Spinal cord (tissue), 10 donors: Measurements from ENCODE around the gene ASIC4. TPM values are rescaled to one million over a fixed set of nuclear protein-coding genes. Genes with fewer than 3 reads are reported as not detected.
A peak's percentile ranks its signal among the peaks of the same experiment; 100 is the strongest.

ENCODE experiments used
- DNase-seq, 6 donors: peaks; one replicate each; pipeline versions ENCODE4 v3.0.0 to v3.0.0-alpha.2; 2013 to 2015; ENCODE audit warnings: low spot score in 6 of 6, low read depth in 4 of 6
- H3K27ac ChIP-seq: one replicate; pipeline ENCODE4 v1.5.1; 2013; ENCODE audit warnings: low read depth, low read length, control low read depth
- H3K27me3 ChIP-seq: one replicate; pipeline ENCODE4 v1.6.1; 2013; ENCODE audit warnings: low read length; ENCODE audit not compliant: control insufficient read depth, insufficient read depth
- H3K36me3 ChIP-seq: one replicate; pipeline ENCODE4 v1.6.1; 2013; ENCODE audit warnings: low read length; ENCODE audit not compliant: control insufficient read depth, insufficient read depth
- H3K4me1 ChIP-seq: one replicate; pipeline ENCODE4 v1.6.1; 2013; ENCODE audit warnings: low read length; ENCODE audit not compliant: control insufficient read depth, insufficient read depth
- H3K4me3 ChIP-seq: one replicate; pipeline ENCODE4 v1.5.1; 2013; ENCODE audit warnings: low read depth, low read length, control low read depth
- H3K9me3 ChIP-seq: one replicate; pipeline ENCODE4 v1.6.1; 2013; ENCODE audit warnings: low read length; ENCODE audit not compliant: control insufficient read depth, insufficient read depth
- WGBS: methylation state at CpG from one replicate; pipeline ENCODE4 v1.1.5; 2013; ENCODE audit warnings: missing lambda C conversion rate; ENCODE audit not compliant: insufficient coverage; 5-methylcytosine and 5-hydroxymethylcytosine counted together
- long read RNA-seq, 4 donors: transcript quantifications; one replicate each; lab custom pipeline, GENCODE V29; 2026
- polyA plus RNA-seq, 2 donors: library from polyadenylated mRNA; unstranded; fragments of 120-200 nt; gene quantifications; one replicate each; pipeline ENCODE4 v1.2.1, GENCODE V29; 2013; ENCODE audit not compliant: insufficient read length in 2 of 2
- total RNA-seq, 2 donors: library from RNA; depleted of rRNA in 1 of 2; stranded (reverse); fragments of 120-200 nt in 1 of 2; fragments of >200 nt in 1 of 2; gene quantifications; one replicate each; pipeline versions ENCODE4 v1.2.3 to v1.2.4, GENCODE V29; 2013 to 2014
- donor health status: healthy.

Gene ASIC4, protein sequence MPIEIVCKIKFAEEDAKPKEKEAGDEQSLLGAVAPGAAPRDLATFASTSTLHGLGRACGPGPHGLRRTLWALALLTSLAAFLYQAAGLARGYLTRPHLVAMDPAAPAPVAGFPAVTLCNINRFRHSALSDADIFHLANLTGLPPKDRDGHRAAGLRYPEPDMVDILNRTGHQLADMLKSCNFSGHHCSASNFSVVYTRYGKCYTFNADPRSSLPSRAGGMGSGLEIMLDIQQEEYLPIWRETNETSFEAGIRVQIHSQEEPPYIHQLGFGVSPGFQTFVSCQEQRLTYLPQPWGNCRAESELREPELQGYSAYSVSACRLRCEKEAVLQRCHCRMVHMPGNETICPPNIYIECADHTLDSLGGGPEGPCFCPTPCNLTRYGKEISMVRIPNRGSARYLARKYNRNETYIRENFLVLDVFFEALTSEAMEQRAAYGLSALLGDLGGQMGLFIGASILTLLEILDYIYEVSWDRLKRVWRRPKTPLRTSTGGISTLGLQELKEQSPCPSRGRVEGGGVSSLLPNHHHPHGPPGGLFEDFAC
- total RNA-seq, result 10 to 100 TPM in 1 of 2 donors, 1 to 10 TPM in 1; 8.2 to 18.8 TPM
- polyA plus RNA-seq, result 10 to 100 TPM; 36.4 to 47.2 TPM
- long read RNA-seq, donor 1, transcript ASIC4-202 (10 exons, 2,741 nt), result major isoform, 10 of 126 reads
- long read RNA-seq, donor 1, partial matches to known transcripts, result 61 of 126 reads
- long read RNA-seq, donor 1, other reads (novel, unspliced or antisense), result 51 of 126 reads
- long read RNA-seq, donor 2, transcript ASIC4-202 (10 exons, 2,741 nt), result major isoform, 5 of 14 reads
- long read RNA-seq, donor 2, partial matches to known transcripts, result 9 of 14 reads
- long read RNA-seq, donor 2, other reads (novel, unspliced or antisense), result 0 of 14 reads
- long read RNA-seq, donor 3, transcript ASIC4-202 (10 exons, 2,741 nt), result major isoform, 7 of 12 reads
- long read RNA-seq, donor 3, partial matches to known transcripts, result 5 of 12 reads
- long read RNA-seq, donor 3, other reads (novel, unspliced or antisense), result 0 of 12 reads
- long read RNA-seq, donor 4, result 0 reads

DNA sequence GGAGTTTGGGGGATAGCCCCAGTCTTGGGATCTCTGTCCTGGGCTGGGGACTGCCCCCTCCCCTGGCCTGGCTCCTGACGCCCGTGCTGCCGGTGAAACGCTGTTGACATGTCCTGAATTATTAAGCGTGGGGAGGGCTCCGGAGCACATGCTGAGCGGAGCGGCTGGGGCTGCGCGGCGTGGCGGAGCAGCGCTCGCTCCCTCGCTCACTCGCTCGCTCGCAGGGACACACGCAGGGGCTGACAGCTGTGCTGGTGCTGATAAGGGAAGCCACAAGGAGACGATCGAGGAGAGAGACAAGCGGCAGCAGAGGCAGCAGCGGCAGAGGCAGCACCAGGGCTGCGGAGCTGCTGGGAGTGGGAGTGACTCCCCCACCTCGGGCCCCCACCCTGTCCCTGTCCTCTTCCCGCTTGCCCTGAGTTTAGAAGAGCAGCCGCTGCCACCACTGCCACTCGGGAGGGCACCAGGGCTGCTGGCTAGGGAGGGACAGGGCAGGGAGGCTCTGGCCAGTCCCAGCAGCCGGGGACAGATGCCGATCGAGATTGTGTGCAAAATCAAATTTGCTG lies at the start of gene ASIC4:
Gene ASIC4 (plus strand): TSS at position 287 of the 566 bp plus-strand sequence. CDS start 243 bp downstream, at position 530.
- peak in 2 of 6 donors; percentile 65 to 90 for DNase-seq
- peak within 1 kb of the TSS; percentile 9 for H3K4me3 ChIP-seq
- peak within 1 kb of the TSS; percentile 45 for H3K27ac ChIP-seq
- peaks cover 2% of the 10 kb centered on the region for H3K36me3 ChIP-seq
- WGBS, result 7% methylated on average over 31 of the region's 31 CpGs
- no peaks in the 10 kb centered on the region for H3K9me3 ChIP-seq
- peaks cover 96% of the 10 kb centered on the region for H3K4me1 ChIP-seq
- peaks cover 36% of the 10 kb centered on the region for H3K27me3 ChIP-seq

DNA sequence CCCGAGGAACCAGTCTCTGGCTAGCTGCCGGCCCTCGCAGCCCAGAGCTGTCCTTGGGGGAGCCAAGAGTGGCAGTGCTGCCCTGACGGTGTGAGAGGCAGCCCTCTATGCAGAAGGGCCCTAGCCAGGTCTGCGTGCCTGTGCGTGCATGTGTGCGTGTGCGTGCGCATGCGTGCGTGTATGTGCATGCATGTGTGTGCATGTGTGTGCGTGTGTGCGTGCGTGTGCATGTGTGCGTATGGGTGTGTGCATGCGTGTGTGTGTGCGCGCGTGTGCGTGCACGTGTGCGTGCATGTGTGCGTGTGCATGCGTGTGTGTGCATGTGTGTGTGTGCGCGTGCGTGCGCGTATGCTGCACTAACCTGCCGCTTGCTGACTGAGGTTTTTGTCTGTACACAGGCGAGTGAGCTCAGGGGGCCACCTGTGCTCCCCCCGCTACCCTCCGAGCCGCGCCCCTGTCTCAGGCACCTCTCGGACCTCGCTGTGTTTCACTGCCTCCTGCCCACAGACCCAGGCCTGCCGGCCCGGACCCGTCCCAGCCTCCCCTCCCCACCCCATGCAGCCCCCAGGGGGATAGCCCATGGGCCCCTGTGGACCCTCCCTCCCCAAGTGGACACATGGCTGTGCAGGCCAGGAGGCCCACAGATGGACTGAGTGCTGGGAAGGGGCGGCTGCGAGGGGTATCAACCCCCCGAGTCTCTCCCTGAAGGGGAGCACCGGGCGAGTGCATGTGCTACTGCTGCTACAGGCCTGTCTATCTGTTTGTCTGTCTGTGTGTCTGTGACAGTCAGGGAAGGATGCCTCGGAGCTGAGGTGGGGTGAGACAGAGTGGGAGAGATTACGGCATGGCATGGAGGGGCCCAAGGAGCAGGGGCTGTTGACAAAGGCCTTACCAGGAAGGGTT lies 48.4 kb upstream of the ASIC4 start:
- no peak overlapping the region for H3K4me3 ChIP-seq
- no peak overlapping the region for H3K27ac ChIP-seq
- H3K36me3 ChIP-seq, result peaks cover 91% of the 10 kb centered on the region
- no peak for DNase-seq
- H3K4me1 ChIP-seq, result peaks cover 7% of the 10 kb centered on the region
- H3K9me3 ChIP-seq, result no peaks in the 10 kb centered on the region
- no peaks in the 10 kb centered on the region for H3K27me3 ChIP-seq
- 94% methylated on average over 30 of the region's 47 CpGs for WGBS

DNA sequence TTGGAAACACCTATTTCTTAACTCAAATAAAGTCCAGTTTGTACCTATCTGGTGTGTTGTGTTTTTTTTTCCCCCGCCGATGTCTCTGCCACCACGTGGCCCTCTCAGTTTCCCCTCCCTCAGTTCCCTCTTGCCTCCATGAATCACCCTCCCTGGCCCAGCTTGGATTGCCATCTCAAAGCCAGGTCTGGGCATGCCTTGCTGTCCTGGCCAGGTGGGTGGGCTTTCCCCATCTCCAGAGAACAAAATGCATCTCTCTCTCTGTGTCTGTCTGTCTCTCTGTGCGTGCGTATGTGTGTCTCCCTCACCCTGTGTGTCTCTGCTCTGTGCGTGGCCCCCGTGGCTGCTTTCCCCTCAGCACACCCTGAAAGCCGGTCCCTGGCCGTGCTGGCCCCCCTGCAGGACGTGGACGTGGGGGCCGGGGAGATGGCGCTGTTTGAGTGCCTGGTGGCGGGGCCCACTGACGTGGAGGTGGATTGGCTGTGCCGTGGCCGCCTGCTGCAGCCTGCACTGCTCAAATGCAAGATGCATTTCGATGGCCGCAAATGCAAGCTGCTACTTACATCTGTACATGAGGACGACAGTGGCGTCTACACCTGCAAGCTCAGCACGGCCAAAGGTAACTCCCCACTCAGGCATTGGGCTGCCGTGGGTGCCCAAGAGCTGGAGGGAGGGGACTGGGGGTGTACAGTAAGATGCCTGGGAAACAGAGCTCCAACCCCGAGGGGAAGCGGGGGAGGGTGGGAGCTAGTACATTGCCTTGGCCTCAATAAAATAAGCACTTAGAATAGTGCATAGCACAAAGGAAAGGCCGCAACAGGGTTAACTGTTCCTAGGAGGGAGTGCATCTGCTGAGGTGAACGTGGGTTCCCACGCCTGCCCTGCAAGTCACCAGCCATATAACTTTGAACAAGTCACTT lies 47.2 kb upstream of the ASIC4 start:
- no peaks in the 10 kb centered on the region for H3K9me3 ChIP-seq
- no peaks in the 10 kb centered on the region for H3K4me1 ChIP-seq
- H3K4me3 ChIP-seq, result no peak overlapping the region
- H3K27ac ChIP-seq, result no peak overlapping the region
- no peaks in the 10 kb centered on the region for H3K27me3 ChIP-seq
- H3K36me3 ChIP-seq, result peaks cover 91% of the 10 kb centered on the region
- WGBS, result 84% methylated on average over 20 of the region's 28 CpGs
- no peak for DNase-seq

DNA sequence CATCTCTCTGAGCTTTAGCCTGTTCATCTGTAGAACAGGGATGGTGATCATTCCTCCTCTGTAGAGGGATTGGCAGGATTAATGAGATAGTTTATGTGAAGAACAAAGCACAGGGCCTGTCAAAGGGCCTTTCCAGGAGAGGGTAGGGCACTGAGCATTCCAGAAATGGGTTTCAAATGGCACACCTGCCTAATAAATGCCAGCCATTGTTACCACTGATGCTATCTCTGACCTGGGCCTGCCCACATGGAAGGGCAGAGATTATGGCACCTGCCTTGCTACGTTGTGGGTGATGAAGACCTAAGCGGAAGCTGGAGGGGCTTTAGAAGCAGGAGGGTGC lies 46.6 kb upstream of the ASIC4 start:
- no peak overlapping the region for H3K4me3 ChIP-seq
- WGBS, result 93% methylated on average over 2 of the region's 2 CpGs
- DNase-seq, result no peak
- H3K27me3 ChIP-seq, result no peaks in the 10 kb centered on the region
- H3K9me3 ChIP-seq, result no peaks in the 10 kb centered on the region
- H3K27ac ChIP-seq, result no peak overlapping the region
- H3K4me1 ChIP-seq, result no peaks in the 10 kb centered on the region
- H3K36me3 ChIP-seq, result peaks cover 91% of the 10 kb centered on the region

DNA sequence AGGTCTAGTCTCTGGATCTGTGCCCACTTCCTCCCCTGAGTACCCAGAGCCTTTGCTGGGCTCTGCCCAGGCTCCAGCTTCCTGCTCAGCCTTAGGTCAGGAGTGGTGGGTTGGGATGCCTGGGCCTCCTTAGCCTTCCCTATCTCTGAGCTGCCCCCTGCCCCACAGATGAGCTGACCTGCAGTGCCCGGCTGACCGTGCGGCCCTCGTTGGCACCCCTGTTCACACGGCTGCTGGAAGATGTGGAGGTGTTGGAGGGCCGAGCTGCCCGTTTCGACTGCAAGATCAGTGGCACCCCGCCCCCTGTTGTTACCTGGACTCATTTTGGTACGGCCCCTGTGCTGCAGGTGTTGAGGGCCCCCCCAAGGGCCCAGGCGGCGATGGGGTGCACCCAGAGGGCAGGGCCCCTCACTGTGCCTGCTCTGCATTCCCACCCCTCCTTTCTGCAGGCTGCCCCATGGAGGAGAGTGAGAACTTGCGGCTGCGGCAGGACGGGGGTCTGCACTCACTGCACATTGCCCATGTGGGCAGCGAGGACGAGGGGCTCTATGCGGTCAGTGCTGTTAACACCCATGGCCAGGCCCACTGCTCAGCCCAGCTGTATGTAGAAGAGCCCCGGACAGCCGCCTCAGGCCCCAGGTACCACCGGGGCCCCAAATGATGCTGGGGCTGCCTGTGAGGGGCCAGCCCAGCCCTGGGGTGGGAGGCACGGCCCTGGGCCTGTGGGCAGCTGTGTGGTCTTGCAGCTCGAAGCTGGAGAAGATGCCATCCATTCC lies 45.7 kb upstream of the ASIC4 start:
- DNase-seq, result no peak
- H3K4me3 ChIP-seq, result no peak overlapping the region
- peaks cover 2% of the 10 kb centered on the region for H3K4me1 ChIP-seq
- no peaks in the 10 kb centered on the region for H3K27me3 ChIP-seq
- H3K36me3 ChIP-seq, result peaks cover 96% of the 10 kb centered on the region
- no peak overlapping the region for H3K27ac ChIP-seq
- WGBS, result 94% methylated on average over 22 of the region's 23 CpGs
- H3K9me3 ChIP-seq, result no peaks in the 10 kb centered on the region

DNA sequence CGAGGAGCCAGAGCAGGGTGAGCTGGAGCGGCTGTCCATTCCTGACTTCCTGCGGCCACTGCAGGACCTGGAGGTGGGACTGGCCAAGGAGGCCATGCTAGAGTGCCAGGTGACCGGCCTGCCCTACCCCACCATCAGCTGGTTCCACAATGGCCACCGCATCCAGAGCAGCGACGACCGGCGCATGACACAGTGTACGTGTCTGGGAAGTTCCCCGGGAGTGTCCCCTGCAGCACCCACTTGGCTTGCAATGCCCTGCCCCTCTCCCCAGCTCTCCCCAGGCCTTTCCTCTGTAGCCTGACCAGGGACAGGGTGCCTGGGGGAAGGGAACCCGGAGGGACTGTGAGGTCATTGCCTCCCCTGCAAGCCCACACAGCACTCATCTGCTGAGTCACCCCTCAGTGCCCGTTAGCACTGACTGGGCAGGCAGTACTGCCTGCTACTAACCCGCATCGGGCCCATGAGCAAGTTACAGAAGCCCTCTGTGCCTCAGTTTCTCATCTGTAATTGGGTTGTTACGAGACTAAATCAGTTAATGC lies 45.0 kb upstream of the ASIC4 start:
- H3K36me3 ChIP-seq, result peaks cover 93% of the 10 kb centered on the region
- H3K27ac ChIP-seq, result no peak overlapping the region
- 93% methylated on average over 16 of the region's 16 CpGs for WGBS
- H3K4me3 ChIP-seq, result no peak overlapping the region
- no peaks in the 10 kb centered on the region for H3K9me3 ChIP-seq
- H3K27me3 ChIP-seq, result no peaks in the 10 kb centered on the region
- no peak for DNase-seq
- peaks cover 2% of the 10 kb centered on the region for H3K4me1 ChIP-seq

DNA sequence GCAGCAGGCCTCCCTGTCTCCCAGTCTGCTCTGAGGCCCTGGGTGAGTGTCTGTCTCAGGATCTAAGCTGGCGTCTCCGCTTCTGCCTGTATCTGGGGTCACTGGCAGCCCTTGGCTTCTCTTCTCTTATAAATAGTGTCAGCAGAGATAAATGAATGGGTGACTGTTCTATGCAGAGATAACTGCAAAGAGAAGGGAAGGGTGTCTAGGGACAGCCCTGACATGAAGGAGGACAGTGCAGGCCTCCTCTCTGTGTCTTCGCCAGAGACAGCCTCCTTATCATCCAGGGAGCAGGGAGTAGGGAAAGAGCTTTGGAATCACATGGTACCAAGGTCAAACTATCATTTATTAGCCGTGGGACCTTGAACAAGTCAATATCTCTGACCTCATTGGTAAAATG lies 43.9 kb upstream of the ASIC4 start:
- no peak for DNase-seq
- WGBS, result 69% methylated on average over 2 of the region's 4 CpGs
- Histone ChIP-seq H3K4me1 (peaks cover 2% of the 10 kb centered on the region), H3K27ac (no peak overlapping the region), H3K36me3 (peaks cover 90% of the 10 kb centered on the region), H3K9me3 (no peaks in the 10 kb centered on the region), H3K27me3 (no peaks in the 10 kb centered on the region), H3K4me3 (no peak overlapping the region)
